Mononuclear cell (primary cell): ENCODE data around the gene R3HCC1L. TPM values are rescaled to one million over a fixed set of nuclear protein-coding genes. Genes with fewer than 3 reads are reported as not detected.
"Not testable (repeated sequence)": the region's sequence is repeated elsewhere in the genome, so short reads cannot be mapped to it uniquely, and the experiment has no call there.

ENCODE experiments used
- H3K27me3 ChIP-seq: 2 replicates; pipeline ENCODE4 v1.6.0; 2011; ENCODE audit warnings: low read length, control low read depth; ENCODE audit not compliant: insufficient read depth
- H3K4me1 ChIP-seq: 2 replicates; pipeline ENCODE4 v1.5.1; 2011; ENCODE audit warnings: mild to moderate bottlenecking, low read length, control low read depth; ENCODE audit not compliant: insufficient read depth
- H3K4me3 ChIP-seq: 2 replicates; pipeline ENCODE4 v1.5.1; 2011; ENCODE audit warnings: mild to moderate bottlenecking, low read length, moderate library complexity
- H3K9me3 ChIP-seq: 2 replicates; pipeline ENCODE4 v1.5.1; 2011; ENCODE audit warnings: low read depth, mild to moderate bottlenecking, control low read depth, low read length
- total RNA-seq: library from RNA; depleted of rRNA; stranded (reverse); fragments of >200 nt; gene quantifications from one replicate; pipeline ENCODE4 v1.2.3, GENCODE V29; 2012

The R3HCC1L gene
- total RNA-seq, 1 donor, result 32.8 TPM

DNA sequence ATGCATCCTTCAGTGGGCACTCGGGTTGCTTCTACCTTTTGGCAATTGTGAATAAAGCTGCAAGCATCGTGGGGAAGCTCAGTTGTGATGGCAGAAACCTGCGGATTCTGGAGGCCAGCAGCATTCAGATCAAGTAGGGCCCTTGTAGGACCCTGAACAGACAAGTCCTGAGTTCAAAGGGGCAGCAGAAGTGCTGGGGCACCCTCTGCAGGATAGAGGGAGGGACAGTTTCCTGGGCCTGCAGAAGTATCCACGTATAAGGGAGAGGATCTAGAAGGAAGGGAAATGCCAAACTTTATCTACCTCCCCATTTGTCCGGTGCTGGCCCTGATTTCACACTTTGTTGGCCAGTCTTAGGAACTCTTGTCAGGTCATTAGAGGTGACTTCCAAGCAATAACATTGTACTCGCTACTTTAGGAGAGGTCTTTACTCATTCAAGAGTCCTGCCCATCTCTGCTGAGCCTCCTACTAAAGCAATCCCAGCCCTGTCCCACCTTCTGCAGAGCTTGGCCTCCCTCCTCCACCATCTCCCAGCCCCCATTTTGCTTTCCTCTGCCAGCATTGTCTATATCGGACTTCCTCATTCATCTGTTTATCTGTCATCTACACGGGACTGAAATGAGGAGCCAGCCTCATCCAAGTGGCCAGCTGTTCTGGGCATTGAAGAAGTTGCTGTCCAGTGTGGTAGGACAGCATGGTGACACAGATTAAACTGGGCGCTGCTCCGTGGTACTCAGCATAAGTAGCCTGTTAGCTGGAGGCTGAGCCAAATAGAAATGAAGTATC lies 26.6 kb upstream of the R3HCC1L start:
- Histone ChIP-seq H3K9me3 (no peaks in the 10 kb centered on the region), H3K4me3 (no peak overlapping the region), H3K27me3 (peaks cover 14% of the 10 kb centered on the region), H3K4me1 (no peaks in the 10 kb centered on the region)

DNA sequence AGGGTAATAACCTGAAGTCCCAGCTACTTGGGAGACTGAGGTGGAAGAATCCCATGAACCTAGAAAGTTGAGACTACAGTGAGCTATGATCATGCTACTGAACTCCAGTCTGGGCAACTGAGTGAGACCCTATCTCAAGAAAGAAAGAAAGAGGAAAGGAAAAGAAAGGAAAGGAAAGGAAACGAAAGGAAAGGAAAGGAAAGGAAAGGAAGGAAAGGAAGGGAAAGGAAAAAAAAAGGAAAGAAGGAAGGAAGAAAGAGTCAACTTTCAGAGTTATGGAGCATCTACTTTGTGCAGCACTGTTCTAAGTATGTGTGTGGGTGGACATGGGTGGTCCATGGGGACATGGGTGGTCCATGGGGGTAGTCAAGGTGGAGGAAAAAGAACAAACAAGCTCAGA lies 24.1 kb upstream of the R3HCC1L start:
- Histone ChIP-seq H3K4me1 (no peaks in the 10 kb centered on the region), H3K4me3 (no peak overlapping the region), H3K27me3 (peaks cover 29% of the 10 kb centered on the region), H3K9me3 (no peaks in the 10 kb centered on the region)

DNA sequence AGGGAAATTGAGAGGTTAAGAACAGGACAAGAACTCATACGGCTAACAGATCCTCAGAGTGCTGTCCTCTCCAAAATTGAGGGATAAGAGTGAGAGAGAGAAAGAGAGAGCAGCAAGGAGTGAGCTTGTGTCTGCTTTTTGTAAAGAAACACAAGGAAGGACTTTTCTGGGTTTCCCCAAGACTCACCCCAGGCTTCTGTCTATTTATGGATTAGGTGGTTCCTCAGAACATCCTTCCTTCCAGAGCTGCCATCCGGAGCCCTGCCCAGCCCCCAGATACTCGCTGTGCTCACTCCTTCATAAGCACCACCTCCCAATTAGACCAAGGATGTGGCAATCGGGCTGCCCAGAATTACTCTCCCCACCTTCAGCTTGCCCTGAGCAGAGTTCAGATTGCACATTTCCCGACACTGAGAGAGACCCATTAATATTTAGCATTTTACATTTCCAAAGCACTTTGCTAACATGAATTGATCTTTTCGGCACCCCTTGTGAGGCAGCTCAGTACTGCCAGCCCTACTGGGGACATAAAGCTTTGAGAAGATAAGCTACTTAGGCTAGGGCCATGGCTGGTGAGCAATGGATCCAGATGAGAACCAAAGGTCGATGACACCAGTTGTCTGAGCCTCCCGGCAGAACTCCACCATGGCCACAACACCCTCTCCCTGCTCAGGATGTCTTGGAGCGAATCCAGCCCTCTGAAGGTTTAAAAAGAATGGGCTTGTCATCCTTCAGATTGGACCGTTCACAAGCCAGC lies 19.2 kb upstream of the R3HCC1L start:
- Histone ChIP-seq H3K27me3 (peaks cover 23% of the 10 kb centered on the region), H3K9me3 (no peaks in the 10 kb centered on the region), H3K4me1 (no peaks in the 10 kb centered on the region), H3K4me3 (no peak overlapping the region)

DNA sequence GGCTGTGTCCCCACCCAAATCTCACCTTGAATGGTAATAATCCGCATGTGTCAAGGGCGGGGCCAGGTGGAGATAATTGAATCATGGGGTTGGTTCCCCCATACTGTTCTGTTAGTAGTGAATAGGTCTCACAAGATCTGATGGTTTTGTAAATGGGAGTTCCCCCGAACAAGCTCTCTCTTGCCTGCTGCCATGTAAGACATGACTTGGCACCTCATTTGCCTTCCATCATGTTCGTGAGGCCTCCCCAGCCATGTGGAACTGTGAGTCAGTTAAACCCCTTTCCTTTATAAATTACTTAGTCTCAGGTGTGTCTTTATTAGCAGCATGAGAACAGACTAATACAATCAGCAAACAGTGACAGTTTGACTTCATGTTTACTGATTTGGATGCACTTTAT lies 14.6 kb upstream of the R3HCC1L start:
- Histone ChIP-seq H3K27me3 (peaks cover 15% of the 10 kb centered on the region), H3K9me3 (peaks cover 9% of the 10 kb centered on the region), H3K4me3 (no peak overlapping the region), H3K4me1 (no peaks in the 10 kb centered on the region)

DNA sequence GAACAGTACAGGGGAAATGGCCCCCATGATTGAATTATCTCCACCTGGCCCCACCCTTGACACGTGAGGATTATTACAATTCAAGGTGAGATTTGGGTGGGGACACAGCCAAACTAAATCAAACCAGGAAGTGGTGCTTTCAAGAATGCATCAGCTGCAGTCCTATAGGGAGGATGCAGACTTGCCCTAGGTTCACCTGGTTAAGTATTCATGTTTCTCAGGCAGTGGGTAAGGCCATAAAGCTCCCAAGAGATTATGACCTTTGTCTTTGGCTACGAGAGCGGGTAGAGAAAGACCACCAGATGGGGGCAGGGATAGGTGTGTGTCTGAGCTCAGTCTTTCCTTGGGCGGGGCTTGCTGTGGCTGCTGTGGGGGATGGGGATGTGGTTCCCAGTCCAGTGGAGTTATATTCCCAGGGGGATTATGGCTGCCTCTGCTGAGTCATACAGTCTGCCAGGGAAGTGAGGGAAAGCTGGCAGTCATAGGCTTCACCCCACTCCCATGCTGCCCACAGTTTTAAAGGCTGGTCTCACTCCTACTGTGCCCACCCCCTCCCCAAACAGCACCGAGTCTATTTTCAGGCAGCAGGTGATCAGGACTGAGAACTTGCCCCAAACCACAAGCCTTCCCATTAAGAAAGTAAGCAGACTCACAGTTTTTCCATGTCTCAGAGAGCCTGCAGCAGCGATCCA lies 8.4 kb upstream of the R3HCC1L start:
- no peak overlapping the region for H3K4me3 ChIP-seq
- H3K9me3 ChIP-seq, result peaks cover 9% of the 10 kb centered on the region
- H3K4me1 ChIP-seq, result no peaks in the 10 kb centered on the region
- H3K27me3 ChIP-seq, result peaks cover 12% of the 10 kb centered on the region

DNA sequence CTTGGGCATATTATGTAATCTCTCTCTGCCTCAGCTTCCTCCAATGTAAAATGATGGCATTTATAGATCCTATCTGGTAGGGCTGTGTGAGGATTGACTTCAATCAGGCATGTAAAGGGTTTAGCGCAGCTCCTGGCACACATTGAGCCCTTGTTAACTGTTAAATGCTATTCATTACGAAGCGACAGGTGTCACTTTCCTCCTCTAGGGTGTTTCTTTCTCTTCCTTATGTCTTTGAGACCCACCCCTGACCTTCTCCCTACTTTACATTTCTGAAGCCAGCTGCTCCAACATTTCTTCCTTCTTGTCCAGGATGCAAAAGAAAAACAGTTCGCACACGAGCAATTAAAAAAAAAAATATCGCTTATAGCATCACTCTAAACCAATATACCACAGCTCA lies 5.7 kb upstream of the R3HCC1L start:
- H3K9me3 ChIP-seq, result no peaks in the 10 kb centered on the region
- H3K27me3 ChIP-seq, result no peaks in the 10 kb centered on the region
- H3K4me1 ChIP-seq, result peaks cover 8% of the 10 kb centered on the region
- H3K4me3 ChIP-seq, result no peak overlapping the region

DNA sequence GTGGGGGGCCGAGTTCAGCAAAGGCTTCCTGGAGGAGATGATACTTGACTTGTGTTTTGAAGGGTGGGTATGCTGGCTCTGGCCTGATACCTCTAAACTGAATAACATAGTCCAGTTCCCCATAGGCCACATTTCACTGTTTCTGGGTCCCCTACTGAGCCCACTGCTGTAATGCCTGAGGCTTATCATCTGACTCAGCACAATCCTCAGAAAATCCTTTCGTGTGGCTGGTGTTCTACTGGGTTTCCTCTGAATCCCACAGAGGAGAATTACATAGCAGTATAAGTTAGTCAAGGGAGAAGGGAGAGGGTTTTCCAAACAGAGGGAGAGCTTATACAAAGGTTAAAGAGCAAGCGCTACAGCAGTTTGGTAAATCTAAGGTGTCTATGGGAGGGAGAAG lies 2.8 kb upstream of the R3HCC1L start:
- Histone ChIP-seq H3K4me3 (no peak overlapping the region), H3K9me3 (no peaks in the 10 kb centered on the region), H3K27me3 (no peaks in the 10 kb centered on the region), H3K4me1 (peaks cover 29% of the 10 kb centered on the region)

DNA sequence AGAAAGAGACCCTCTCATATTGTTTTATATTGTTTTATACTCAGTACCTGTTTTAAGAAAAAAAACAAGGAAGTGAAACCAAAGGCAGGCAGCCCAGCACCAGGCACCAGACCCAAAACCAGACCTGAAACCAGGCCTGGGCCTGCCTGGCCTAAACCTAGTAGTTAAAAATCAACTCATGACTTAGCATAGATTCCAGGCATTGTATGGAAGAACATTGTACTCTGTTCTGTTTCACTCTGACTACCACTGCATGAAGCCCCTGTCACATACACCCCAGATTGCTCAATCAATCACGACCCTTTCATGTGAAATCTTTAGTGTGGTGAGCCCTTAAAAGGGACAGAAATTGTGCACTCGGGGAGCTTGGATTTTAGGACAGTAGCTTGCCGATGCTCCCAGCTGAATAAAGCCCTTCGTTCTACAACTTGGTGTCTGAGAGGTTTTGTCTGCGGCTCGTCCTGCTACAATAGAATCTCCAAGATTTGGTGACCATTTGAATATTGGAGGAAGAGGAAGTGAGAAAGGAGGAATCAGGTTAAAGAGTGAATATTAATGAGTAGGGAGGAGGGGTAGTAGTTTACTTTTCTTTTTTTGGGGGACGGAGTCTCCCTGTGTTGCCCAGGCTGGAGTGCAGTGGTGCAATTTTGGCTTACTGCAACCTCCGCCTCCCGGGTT lies 1.2 kb upstream of the R3HCC1L start:
- H3K9me3 ChIP-seq, H3K4me3 ChIP-seq, H3K27me3 ChIP-seq: not testable (repeated sequence)
- peaks cover 39% of the 10 kb centered on the region for H3K4me1 ChIP-seq

DNA sequence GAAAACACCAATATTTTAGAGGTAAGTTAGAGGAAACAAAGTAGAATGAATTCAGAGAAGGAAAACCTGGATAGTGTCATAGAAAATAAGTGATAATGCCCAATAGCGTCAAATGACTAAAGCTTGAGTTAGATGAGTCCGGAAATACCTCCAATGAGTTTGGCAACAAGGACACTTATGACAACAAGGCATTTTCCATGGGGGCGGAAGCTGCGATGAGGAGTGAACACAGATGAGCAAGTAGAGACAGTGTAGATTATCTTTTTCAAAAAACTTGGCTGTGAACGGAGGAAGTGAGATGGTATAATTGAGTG lies 383 bp upstream of the R3HCC1L start:
- peaks cover 39% of the 10 kb centered on the region for H3K4me1 ChIP-seq
- H3K9me3 ChIP-seq, result no peaks in the 10 kb centered on the region
- peak overlapping the region; percentile 86 for H3K4me3 ChIP-seq
- H3K27me3 ChIP-seq, result no peaks in the 10 kb centered on the region

DNA sequence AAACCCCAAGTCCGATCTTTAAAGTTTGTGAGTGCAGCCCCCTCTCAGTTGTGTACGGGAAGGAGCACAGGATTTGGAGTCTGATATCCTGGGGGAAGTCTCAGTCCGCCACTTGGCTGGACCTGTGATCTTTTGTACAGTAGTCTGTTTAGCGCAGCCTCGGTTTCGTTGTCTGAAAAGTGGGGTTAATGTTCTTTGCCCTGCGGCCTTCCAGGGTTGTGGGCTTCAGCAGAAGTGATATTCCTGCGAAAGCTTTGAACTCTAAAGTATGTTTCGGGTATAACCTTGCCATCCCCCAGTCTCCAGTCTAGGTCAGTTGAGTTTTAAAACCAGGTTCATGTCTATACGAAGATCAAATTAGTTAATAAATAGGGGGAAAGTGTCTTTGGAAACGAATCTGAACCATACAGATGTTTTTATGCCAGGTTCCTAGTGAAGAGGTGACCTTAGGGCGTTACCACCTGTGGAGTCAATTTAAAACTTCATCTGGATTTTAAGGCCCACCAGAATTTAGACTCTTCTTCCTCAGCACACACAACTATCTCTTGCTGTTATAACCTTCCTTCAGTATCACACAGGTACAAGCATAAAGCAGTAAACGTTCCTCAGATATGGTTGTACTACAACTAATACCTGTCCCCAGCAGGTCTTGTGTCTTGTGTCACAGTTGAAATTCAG lies 904 bp downstream of the R3HCC1L start:
- peaks cover 44% of the 10 kb centered on the region for H3K4me1 ChIP-seq
- H3K4me3 ChIP-seq, result peak overlapping the region; percentile 86

DNA sequence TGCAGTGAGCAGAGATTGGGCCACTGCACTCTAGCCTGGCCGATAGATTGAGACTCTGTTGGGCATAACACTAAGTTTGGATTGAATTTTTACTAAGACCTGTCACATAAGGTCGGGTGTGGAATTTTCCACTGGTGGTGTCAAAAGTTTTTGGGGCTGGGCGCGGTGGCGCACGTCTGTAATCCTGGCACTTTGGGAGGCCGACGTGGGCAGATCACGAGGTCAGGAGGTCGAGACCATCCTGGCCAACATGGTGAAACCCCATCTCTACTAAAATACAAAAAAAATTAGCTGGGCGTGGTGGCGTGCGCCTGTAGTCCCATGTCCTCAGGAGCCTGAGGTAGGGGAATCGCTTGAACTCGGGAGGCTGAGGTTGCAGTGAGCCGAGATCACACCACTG lies 2.3 kb downstream of the R3HCC1L start:
- not testable (repeated sequence) for H3K4me3 ChIP-seq, H3K27me3 ChIP-seq, H3K9me3 ChIP-seq
- peaks cover 50% of the 10 kb centered on the region for H3K4me1 ChIP-seq

More for the DNA sequence above, 904 bp downstream of the R3HCC1L start:
- no peaks in the 10 kb centered on the region for H3K27me3 ChIP-seq
- H3K9me3 ChIP-seq, result no peaks in the 10 kb centered on the region

DNA sequence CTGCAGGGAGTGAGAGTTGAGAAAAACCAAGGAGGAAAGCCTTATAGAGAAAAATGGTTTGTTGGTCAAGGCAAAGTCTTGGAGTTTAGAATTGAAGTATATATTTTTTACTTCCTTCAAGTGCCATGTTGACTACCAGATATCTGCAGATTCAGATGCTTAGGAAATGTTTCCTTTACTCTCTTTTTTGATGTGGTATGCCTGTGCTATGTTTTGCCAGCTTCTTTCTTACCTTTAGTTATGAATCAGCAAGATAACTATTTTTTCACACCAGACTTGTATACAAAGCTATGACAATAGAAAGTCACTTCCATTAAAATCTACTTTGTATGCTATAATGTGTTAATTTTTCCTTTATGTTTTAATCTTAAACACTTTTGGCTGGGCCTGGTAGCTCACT lies 3.6 kb downstream of the R3HCC1L start:
- Histone ChIP-seq H3K9me3 (no peaks in the 10 kb centered on the region), H3K27me3 (no peaks in the 10 kb centered on the region), H3K4me3 (no peak overlapping the region), H3K4me1 (peaks cover 54% of the 10 kb centered on the region)

DNA sequence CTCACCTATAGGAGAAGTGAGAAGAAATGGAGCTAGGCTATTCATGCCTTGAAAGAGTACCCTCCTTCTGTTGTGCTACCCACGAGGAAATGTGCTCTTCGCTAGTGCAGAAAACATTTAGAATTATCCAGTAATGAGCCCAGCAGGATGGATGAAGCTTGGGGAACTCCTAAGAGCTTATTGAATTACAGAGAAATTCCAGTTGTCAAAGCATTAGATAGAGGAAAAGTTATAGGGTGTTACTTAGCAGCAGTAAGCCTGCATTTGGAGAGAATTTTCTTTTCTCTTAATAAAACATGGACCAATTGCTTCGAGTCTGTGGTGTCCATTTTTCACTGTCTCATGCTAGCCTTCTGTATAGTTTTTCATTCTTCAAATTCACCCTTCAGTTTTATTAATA lies 5.0 kb downstream of the R3HCC1L start:
- Histone ChIP-seq H3K27me3 (no peaks in the 10 kb centered on the region), H3K4me3 (no peak overlapping the region), H3K9me3 (no peaks in the 10 kb centered on the region), H3K4me1 (peaks cover 42% of the 10 kb centered on the region)

DNA sequence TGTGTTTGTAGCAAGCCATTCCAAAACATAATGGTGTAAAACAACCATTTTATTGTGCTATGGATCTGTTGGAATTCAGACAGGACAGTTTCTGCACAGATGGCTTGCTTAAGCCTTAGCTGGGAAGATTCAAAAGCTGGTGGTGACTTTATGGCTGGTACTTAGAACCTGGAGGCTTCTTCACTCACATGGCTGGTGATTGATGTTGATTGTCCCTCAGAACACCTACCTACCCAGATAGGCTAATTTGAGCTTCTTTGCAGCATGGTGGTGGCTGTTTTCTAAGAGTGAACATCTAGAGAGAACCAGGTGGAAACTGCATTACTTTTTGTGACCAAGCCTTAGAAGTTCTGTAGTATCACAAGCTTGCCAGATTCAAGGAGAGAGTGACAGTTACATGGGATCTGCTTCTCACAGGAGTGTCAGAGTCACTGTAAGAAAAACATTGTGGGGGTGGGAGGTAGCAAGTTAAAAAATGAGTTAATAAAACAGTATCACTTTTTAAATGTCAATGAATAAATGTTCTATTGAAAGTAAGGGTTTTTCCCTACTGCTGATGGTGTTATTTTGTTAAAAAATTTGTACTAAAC lies 7.1 kb downstream of the R3HCC1L start:
- Histone ChIP-seq H3K27me3 (no peaks in the 10 kb centered on the region), H3K4me3 (no peak overlapping the region), H3K9me3 (no peaks in the 10 kb centered on the region), H3K4me1 (peaks cover 26% of the 10 kb centered on the region)
